ENCODE results near the gene VEZT.

GRCh38 chr12:95216711-95217376 lies 763 bp upstream of the VEZT start:
- TF ChIP-seq POLR2A (IDR thresholded peaks at IDR 0.05) (no peak), CTCF (IDR thresholded peaks at IDR 0.05) (no peak)

All from thyroid gland (tissue), 4 donors.